Endothelial cell of hepatic sinusoid (primary cell): ENCODE data around the gene ZCCHC2.

ENCODE experiments used
- in situ Hi-C: cut with HindIII; loops from 2 replicates; pipeline ENCODE4 v1.10.0; 2017; ENCODE audit warnings: low sequenced_read_pairs

ZCCHC2 gene

GRCh38 chr18:62509779-62510178 lies 13.0 kb upstream of the ZCCHC2 start:
- in situ Hi-C loops: loop anchor here (5.0 kb wide), 1 partner anchor 52 kb away; no protein-coding TSS in a partner anchor

GRCh38 chr18:62510789-62511188 lies 12.0 kb upstream of the ZCCHC2 start:
- in situ Hi-C loops: loop anchor here (5.0 kb wide), 1 partner anchor 53 kb away; no protein-coding TSS in a partner anchor

- in situ Hi-C loops: loop anchor here (5.0 kb wide), 1 partner anchor 55 kb away; no protein-coding TSS in a partner anchor
Observed at GRCh38 chr18:62512532-62512931, 10.3 kb upstream of the ZCCHC2 start.

GRCh38 chr18:62512996-62513395 lies 9.8 kb upstream of the ZCCHC2 start:
- in situ Hi-C loops: loop anchor here (5.0 kb wide), 1 partner anchor 56 kb away; no protein-coding TSS in a partner anchor

- in situ Hi-C loops: loop anchor here (5.0 kb wide), 1 partner anchor 57 kb away; no protein-coding TSS in a partner anchor
Observed at GRCh38 chr18:62514570-62514969, 8.3 kb upstream of the ZCCHC2 start.

GRCh38 chr18:62516242-62516641 lies 6.6 kb upstream of the ZCCHC2 start:
- in situ Hi-C loops: no loop called here

GRCh38 chr18:62518460-62519375 lies 4.1 kb upstream of the ZCCHC2 start:
- in situ Hi-C loops: no loop called here

GRCh38 chr18:62519684-62520083 lies 3.1 kb upstream of the ZCCHC2 start:
- in situ Hi-C loops: no loop called here

GRCh38 chr18:62521082-62521481 lies 1.7 kb upstream of the ZCCHC2 start:
- in situ Hi-C loops: no loop called here

- in situ Hi-C loops: no loop called here
Observed at GRCh38 chr18:62521593-62521992, 1.2 kb upstream of the ZCCHC2 start.

GRCh38 chr18:62522178-62522503 lies 684 bp upstream of the ZCCHC2 start:
- in situ Hi-C loops: no loop called here

- in situ Hi-C loops: no loop called here
Observed at GRCh38 chr18:62523255-62523588, 397 bp downstream of the ZCCHC2 start.

- in situ Hi-C loops: no loop called here
Observed at GRCh38 chr18:62523631-62524439, 1.0 kb downstream of the ZCCHC2 start.

GRCh38 chr18:62524440-62525200 lies 1.8 kb downstream of the ZCCHC2 start:
- in situ Hi-C loops: no loop called here

- in situ Hi-C loops: no loop called here
Observed at GRCh38 chr18:62525608-62526007, 2.8 kb downstream of the ZCCHC2 start.

GRCh38 chr18:62526098-62527025 lies 3.5 kb downstream of the ZCCHC2 start:
- in situ Hi-C loops: no loop called here

- in situ Hi-C loops: no loop called here
Observed at GRCh38 chr18:62529597-62529996, 6.8 kb downstream of the ZCCHC2 start.

- in situ Hi-C loops: no loop called here
Observed at GRCh38 chr18:62531078-62531477, 8.3 kb downstream of the ZCCHC2 start.

GRCh38 chr18:62531931-62532330 lies 9.1 kb downstream of the ZCCHC2 start:
- in situ Hi-C loops: no loop called here

- in situ Hi-C loops: no loop called here
Observed at GRCh38 chr18:62536005-62536404, 13.2 kb downstream of the ZCCHC2 start.
